ENCODE data around the gene IRF1.

Gene IRF1

DNA sequence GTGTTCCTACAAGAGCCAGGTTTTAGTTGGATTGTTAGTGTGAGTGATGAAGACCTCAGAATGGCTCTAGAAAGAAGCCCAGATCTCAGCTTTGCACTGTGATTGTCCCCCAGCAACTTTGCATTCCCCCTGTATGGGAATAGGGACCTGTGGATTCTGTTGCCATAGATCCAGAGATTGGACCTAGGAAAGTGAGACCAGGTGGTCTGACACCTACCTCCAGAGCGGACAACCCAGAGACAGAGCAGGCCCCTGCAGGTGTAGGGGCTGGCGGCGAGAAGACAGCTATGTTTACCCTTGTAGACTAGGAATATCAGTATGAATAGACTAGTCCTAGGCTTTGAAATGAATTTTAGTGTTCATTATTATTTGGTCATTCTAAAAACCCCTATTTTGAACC, 53.6 kb downstream of the IRF1 start:
- no peak for DNase-seq (ENCODE audit: low read depth)
- TF ChIP-seq, protein P1, sequence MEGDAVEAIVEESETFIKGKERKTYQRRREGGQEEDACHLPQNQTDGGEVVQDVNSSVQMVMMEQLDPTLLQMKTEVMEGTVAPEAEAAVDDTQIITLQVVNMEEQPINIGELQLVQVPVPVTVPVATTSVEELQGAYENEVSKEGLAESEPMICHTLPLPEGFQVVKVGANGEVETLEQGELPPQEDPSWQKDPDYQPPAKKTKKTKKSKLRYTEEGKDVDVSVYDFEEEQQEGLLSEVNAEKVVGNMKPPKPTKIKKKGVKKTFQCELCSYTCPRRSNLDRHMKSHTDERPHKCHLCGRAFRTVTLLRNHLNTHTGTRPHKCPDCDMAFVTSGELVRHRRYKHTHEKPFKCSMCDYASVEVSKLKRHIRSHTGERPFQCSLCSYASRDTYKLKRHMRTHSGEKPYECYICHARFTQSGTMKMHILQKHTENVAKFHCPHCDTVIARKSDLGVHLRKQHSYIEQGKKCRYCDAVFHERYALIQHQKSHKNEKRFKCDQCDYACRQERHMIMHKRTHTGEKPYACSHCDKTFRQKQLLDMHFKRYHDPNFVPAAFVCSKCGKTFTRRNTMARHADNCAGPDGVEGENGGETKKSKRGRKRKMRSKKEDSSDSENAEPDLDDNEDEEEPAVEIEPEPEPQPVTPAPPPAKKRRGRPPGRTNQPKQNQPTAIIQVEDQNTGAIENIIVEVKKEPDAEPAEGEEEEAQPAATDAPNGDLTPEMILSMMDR (conservative IDR thresholded peaks at IDR 0.05; ENCODE audit: low read depth, low read length): no peak
- H3K4me3 ChIP-seq (ENCODE audit: low read depth, low read length): no peak overlapping the region

DNA sequence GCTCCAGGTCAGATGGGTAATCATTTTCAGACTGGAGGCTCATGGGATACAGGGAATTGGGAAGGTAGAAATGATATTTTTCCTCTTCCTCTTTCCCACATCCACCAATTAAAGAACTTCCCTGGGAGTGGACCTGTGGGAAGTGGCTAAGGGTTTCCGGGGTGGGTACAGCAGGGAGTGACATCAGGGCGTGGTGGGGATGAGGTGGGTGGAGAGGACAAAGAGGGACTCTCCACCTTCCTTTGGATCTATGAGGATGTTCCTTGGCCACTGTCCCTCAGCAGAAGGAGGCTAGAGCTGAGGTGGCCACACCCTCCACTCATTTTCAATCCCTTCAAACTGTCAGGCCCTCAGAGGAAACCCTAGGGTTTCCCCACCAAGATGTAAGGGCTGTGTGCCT, 54.7 kb downstream of the IRF1 start:
- H3K4me3 ChIP-seq (ENCODE audit: low read depth, low read length): no peak overlapping the region
- no peak for DNase-seq (ENCODE audit: low read depth)
- TF ChIP-seq, protein P1 (conservative IDR thresholded peaks at IDR 0.05; ENCODE audit: low read depth, low read length): no peak

- DNase-seq (ENCODE audit: low read depth): no peak
- no peak overlapping the region for H3K4me3 ChIP-seq (ENCODE audit: low read depth, low read length)
- TF ChIP-seq, protein P1 (conservative IDR thresholded peaks at IDR 0.05; ENCODE audit: low read depth, low read length): no peak
Observed at GRCh38 chr5:132435447-132435846, 55.1 kb downstream of the IRF1 start.

- peak; percentile 48 for DNase-seq (ENCODE audit: low read depth)
- TF ChIP-seq, protein P1 (conservative IDR thresholded peaks at IDR 0.05; ENCODE audit: low read depth, low read length): no peak
Observed at GRCh38 chr5:132434416-132435286, 55.9 kb downstream of the IRF1 start.

GRCh38 chr5:132433141-132433540, 57.4 kb downstream of the IRF1 start:
- no peak overlapping the region for H3K4me3 ChIP-seq (ENCODE audit: low read depth, low read length)
- TF ChIP-seq, protein P1 (conservative IDR thresholded peaks at IDR 0.05; ENCODE audit: low read depth, low read length): no peak
- DNase-seq (ENCODE audit: low read depth): no peak

More at GRCh38 chr5:132434416-132435286, 55.9 kb downstream of the IRF1 start:
- H3K4me3 ChIP-seq (ENCODE audit: low read depth, low read length): no peak overlapping the region

DNA sequence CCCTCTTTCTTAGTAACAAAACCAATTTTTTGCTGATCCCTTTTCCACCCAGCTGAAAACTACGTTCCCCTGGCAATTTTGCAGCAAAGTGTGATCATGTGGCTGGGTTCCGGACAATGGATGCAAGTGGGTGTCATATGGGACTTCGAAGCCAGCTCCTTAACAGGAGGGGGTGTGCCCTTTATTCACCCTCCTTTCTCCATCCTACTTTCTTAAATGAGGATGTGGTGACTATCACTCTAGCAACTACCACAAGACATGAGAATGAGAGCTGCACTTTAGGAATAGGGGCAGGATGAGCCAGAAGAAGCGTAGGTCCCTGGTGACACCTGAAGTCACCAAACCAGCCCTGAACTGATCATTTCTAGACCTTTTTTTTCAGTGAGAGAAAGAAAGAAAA, 58.9 kb downstream of the IRF1 start:
- no peak overlapping the region for H3K4me3 ChIP-seq (ENCODE audit: low read depth, low read length)
- DNase-seq (ENCODE audit: low read depth): no peak
- TF ChIP-seq, protein P1 (conservative IDR thresholded peaks at IDR 0.05; ENCODE audit: low read depth, low read length): no peak
